Measurements from ENCODE around the gene POLD2. TPM values are rescaled to one million over a fixed set of nuclear protein-coding genes. Genes with fewer than 3 reads are reported as not detected.
A peak's percentile ranks its signal among the peaks of the same experiment; 100 is the strongest.

POLD2 gene
- total RNA-seq, 3 donors from 2014 or later: 38.9 to 49.8 (median 39.7) TPM

DNA sequence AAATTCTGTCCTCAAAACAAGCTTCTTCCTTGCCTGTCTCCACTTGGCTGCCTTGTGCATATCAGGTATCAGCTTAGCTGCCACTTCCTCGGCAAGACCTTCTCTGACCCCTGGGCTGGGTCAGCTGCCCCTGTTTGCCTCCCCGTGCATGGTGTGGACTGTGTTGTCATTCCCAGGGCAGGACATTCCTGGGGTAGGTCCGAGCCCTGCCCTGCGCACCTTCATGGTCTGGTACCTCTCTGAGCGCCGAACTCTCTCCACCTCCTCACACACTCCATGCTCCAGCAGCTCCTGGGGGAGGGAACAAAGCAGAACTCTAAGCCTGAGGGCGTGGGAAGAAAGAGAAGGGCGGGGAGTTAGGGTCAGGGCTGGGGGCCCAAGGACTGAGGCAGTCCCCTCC is 44.8 kb downstream of the POLD2 start:
- Histone ChIP-seq H3K36me3 (no peaks in the 10 kb centered on the region), H3K9me3 (no peaks in the 10 kb centered on the region), H3K27ac (no peak overlapping the region), H3K4me3 (no peak overlapping the region), H3K4me1 (peaks cover 0 to 4% of the 10 kb centered on the region in 2 donors), H3K27me3 (no peaks in the 10 kb centered on the region)
- intact Hi-C loops (cut with DNase I; ENCODE audit: low total_unique reads): no loop called here
- DNase-seq (ENCODE audit: low spot score in 2 of 2): no peak
- TF ChIP-seq POLR2AphosphoS5 (IDR thresholded peaks at IDR 0.05): no peak
- no peak for TF ChIP-seq POLR2A (IDR thresholded peaks at IDR 0.05)
- TF ChIP-seq CTCF (IDR thresholded peaks at IDR 0.05): no peak

DNA sequence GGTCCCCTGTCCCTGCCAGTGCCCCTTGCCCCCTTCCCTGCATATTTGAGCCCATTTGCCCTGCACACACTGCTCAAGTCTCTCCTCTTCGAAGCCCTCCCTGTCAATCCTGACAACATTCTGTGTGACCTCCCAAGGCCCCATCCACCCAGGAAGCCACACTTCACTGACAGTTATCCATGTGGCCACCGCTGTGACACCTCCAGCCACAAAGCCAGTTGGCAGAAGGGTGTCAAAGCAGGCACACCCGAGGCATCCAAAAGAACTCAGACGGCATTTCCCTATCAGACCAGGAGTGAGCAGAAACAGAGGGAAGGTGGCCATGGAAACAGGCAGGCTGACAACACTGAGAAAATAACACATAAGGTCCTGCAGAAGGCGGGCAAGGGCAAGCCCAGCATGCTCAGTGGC is 45.7 kb downstream of the POLD2 start:
- intact Hi-C loops (cut with DNase I; ENCODE audit: low total_unique reads): no loop called here
- Histone ChIP-seq H3K27ac (no peak overlapping the region), H3K4me1 (peaks cover 4% of the 10 kb centered on the region in 2 donors), H3K4me3 (no peak overlapping the region), H3K36me3 (no peaks in the 10 kb centered on the region), H3K27me3 (no peaks in the 10 kb centered on the region), H3K9me3 (no peaks in the 10 kb centered on the region)
- TF ChIP-seq POLR2AphosphoS5 (IDR thresholded peaks at IDR 0.05) (no peak), CTCF (IDR thresholded peaks at IDR 0.05) (no peak), POLR2A (IDR thresholded peaks at IDR 0.05) (no peak)
- DNase-seq (ENCODE audit: low spot score in 2 of 2): no peak

- peaks cover 4 to 7% of the 10 kb centered on the region in 2 donors for H3K4me1 ChIP-seq
- H3K36me3 ChIP-seq: no peaks in the 10 kb centered on the region
- DNase-seq (ENCODE audit: low spot score in 2 of 2): no peak
- no peak for TF ChIP-seq POLR2A (IDR thresholded peaks at IDR 0.05)
- no peak for TF ChIP-seq POLR2AphosphoS5 (IDR thresholded peaks at IDR 0.05)
- TF ChIP-seq CTCF (IDR thresholded peaks at IDR 0.05): no peak
- no peak overlapping the region for H3K27ac ChIP-seq
- intact Hi-C loops (cut with DNase I; ENCODE audit: low total_unique reads): no loop called here
- H3K9me3 ChIP-seq: no peaks in the 10 kb centered on the region
- H3K4me3 ChIP-seq: no peak overlapping the region
- no peaks in the 10 kb centered on the region for H3K27me3 ChIP-seq
Observed at GRCh38 chr7:44077061-44077460, 46.3 kb downstream of the POLD2 start.

GRCh38 chr7:44076101-44076895 is 47.0 kb downstream of the POLD2 start:
- no peak for DNase-seq (ENCODE audit: low spot score in 2 of 2)
- Histone ChIP-seq H3K4me1 (peaks cover 4 to 8% of the 10 kb centered on the region in 2 donors), H3K36me3 (no peaks in the 10 kb centered on the region), H3K27ac (no peak overlapping the region), H3K4me3 (no peak overlapping the region), H3K9me3 (no peaks in the 10 kb centered on the region), H3K27me3 (no peaks in the 10 kb centered on the region)
- intact Hi-C loops (cut with DNase I; ENCODE audit: low total_unique reads): no loop called here
- TF ChIP-seq POLR2AphosphoS5 (IDR thresholded peaks at IDR 0.05) (no peak), CTCF (IDR thresholded peaks at IDR 0.05) (no peak), POLR2A (IDR thresholded peaks at IDR 0.05) (no peak)

DNA sequence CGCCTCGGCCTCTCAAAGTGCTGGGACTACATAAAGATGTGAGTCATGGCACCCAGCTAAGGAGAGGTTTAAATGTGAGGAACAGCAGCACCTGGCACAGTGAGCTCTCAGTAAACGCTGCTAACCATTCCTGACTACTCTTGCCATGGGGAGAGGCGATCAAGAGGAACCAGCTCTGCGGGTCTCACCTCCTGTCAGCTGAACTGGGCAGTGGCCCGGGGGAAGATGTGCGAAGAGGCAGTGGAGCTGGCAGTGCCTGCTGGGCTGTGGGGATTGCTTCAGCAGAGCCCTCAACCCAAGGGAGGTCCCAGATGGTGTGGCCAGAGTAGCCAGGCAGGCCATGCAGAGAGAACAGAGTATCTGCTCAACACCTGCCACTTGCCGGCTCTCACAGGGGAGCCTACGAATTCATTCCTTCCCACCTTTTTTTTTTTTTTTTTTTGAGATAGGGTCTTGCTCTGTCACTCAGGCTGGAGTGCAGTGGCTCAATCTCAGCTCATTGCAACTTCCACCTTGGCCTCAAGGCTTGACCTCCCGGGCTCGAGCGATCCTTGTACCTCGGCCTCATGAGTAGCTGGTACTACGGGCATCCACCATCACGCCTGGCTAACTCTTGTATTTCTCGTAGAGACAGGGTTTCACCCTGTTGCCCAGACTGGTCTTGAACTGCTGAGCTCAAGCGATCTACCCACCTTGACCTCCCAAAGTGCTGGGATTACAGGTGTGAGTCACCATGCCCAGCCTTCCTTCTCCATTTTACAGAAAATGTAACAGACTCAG is 47.9 kb downstream of the POLD2 start:
- peak overlapping the region in 1 of 2 donors; percentile 72 for H3K27ac ChIP-seq
- H3K9me3 ChIP-seq: no peaks in the 10 kb centered on the region
- H3K27me3 ChIP-seq: no peaks in the 10 kb centered on the region
- intact Hi-C loops (cut with DNase I; ENCODE audit: low total_unique reads): no loop called here
- no peaks in the 10 kb centered on the region for H3K36me3 ChIP-seq
- H3K4me3 ChIP-seq: no peak overlapping the region
- no peak for TF ChIP-seq POLR2AphosphoS5 (IDR thresholded peaks at IDR 0.05)
- no peak for TF ChIP-seq POLR2A (IDR thresholded peaks at IDR 0.05)
- no peak for TF ChIP-seq CTCF (IDR thresholded peaks at IDR 0.05)
- peaks cover 4 to 8% of the 10 kb centered on the region in 2 donors for H3K4me1 ChIP-seq
- DNase-seq (ENCODE audit: low spot score in 2 of 2): no peak

All from breast epithelium (tissue), 4 donors.